GM12892 (cell line): Measurements from ENCODE around the gene LRCH3.

Experiments
- DNase-seq: peaks from one replicate; pipeline ENCODE4 v3.0.0; 2011; ENCODE audit not compliant: insufficient read length
- FAIRE-seq: peaks from 2 replicates; lab custom pipeline; 2011; peaks lifted over from hg19 to GRCh38; lab: Jason Lieb, UNC
- POLR2A ChIP-seq: IDR thresholded peaks from 2 replicates; pipeline ENCODE4 v1.6.1; 2011; ENCODE audit warnings: low read depth, low read length, control low read depth
- POLR2AphosphoS5 ChIP-seq: IDR thresholded peaks from 2 replicates; pipeline ENCODE4 v1.6.1; 2011; ENCODE audit warnings: low read depth, low read length, control low read depth
- TAF1 ChIP-seq: IDR thresholded peaks from 2 replicates; pipeline ENCODE4 v1.6.1; 2011; ENCODE audit warnings: low read depth, mild to moderate bottlenecking, control low read depth, low read length, borderline replicate concordance

Gene LRCH3

GRCh38 chr3:197794115-197794514 is 3.1 kb downstream of the LRCH3 start:
- FAIRE-seq = peak; percentile 78
- DNase-seq = no peak
- TF ChIP-seq POLR2AphosphoS5 = no peak
- TF ChIP-seq POLR2A = no peak

GRCh38 chr3:197795200-197795599 is 4.1 kb downstream of the LRCH3 start:
- FAIRE-seq (no peak), DNase-seq (no peak)
- TF ChIP-seq TAF1 (no peak), POLR2A (no peak)

GRCh38 chr3:197796087-197796486 is 5.0 kb downstream of the LRCH3 start:
- DNase-seq = no peak
- no peak for FAIRE-seq
- TF ChIP-seq POLR2A (no peak), TAF1 (no peak), POLR2AphosphoS5 (no peak)

- FAIRE-seq (peak; percentile 85), DNase-seq (no peak)
- TF ChIP-seq TAF1 (no peak), POLR2A (no peak), POLR2AphosphoS5 (no peak)
Observed at GRCh38 chr3:197798863-197799262, 7.8 kb downstream of the LRCH3 start.

- no peak for TF ChIP-seq POLR2A
- no peak for TF ChIP-seq TAF1
- no peak for TF ChIP-seq POLR2AphosphoS5
- DNase-seq (no peak), FAIRE-seq (no peak)
Observed at GRCh38 chr3:197800379-197800778, 9.3 kb downstream of the LRCH3 start.

- FAIRE-seq = peak; percentile 83
- DNase-seq = no peak
Observed at GRCh38 chr3:197801891-197802778, 11.1 kb downstream of the LRCH3 start.

GRCh38 chr3:197802779-197803459 is 11.9 kb downstream of the LRCH3 start:
- DNase-seq = no peak
- TF ChIP-seq POLR2AphosphoS5 = no peak
- TF ChIP-seq POLR2A = no peak
- TF ChIP-seq TAF1 = no peak
- FAIRE-seq = no peak

More at GRCh38 chr3:197801891-197802778, 11.1 kb downstream of the LRCH3 start:
- TF ChIP-seq TAF1 (no peak), POLR2AphosphoS5 (no peak), POLR2A (no peak)

GRCh38 chr3:197804511-197804910 is 13.5 kb downstream of the LRCH3 start:
- no peak for DNase-seq
- TF ChIP-seq POLR2A (no peak), POLR2AphosphoS5 (no peak), TAF1 (no peak)
- FAIRE-seq = no peak

GRCh38 chr3:197807969-197808587 is 17.0 kb downstream of the LRCH3 start:
- TF ChIP-seq POLR2A (no peak), TAF1 (no peak)
- FAIRE-seq = no peak

GRCh38 chr3:197809356-197810020 is 18.4 kb downstream of the LRCH3 start:
- TF ChIP-seq TAF1 (no peak), POLR2A (no peak), POLR2AphosphoS5 (no peak)
- DNase-seq (no peak), FAIRE-seq (peak; percentile 58)

More at GRCh38 chr3:197807969-197808587, 17.0 kb downstream of the LRCH3 start:
- no peak for DNase-seq

GRCh38 chr3:197810901-197811300 is 19.8 kb downstream of the LRCH3 start:
- DNase-seq (no peak), FAIRE-seq (no peak)
- no peak for TF ChIP-seq POLR2AphosphoS5
